ENCODE data around the gene IL24.

GRCh38 chr1:206891412-206891811 lies 5.8 kb upstream of the IL24 start:
- TF ChIP-seq CTCF (IDR thresholded peaks at IDR 0.05) (no peak), POLR2A (IDR thresholded peaks at IDR 0.05; ENCODE audit: low read depth) (no peak)

All from esophagus muscularis mucosa (tissue), 3 donors.